ELF-1 (cell line): Measurements from ENCODE around the gene PRXL2C.
"Not testable (repeated sequence)": the region's sequence is repeated elsewhere in the genome, so short reads cannot be mapped to it uniquely, and the experiment has no call there.

Experiments
- DNase-seq: peaks from one replicate; pipeline ENCODE4 v3.0.0-alpha.2; 2016; ENCODE audit warnings: low read depth, low spot score

PRXL2C gene

GRCh38 chr9:96649620-96650324 lies 5.3 kb downstream of the PRXL2C start:
- no peak for DNase-seq

GRCh38 chr9:96646081-96646991 lies 8.8 kb downstream of the PRXL2C start:
- no peak for DNase-seq

- no peak for DNase-seq
Measured at GRCh38 chr9:96644137-96644536, 11.0 kb downstream of the PRXL2C start.

GRCh38 chr9:96641514-96641913 lies 13.6 kb downstream of the PRXL2C start:
- DNase-seq = no peak

GRCh38 chr9:96638606-96639364 lies 16.3 kb downstream of the PRXL2C start:
- DNase-seq = no peak

GRCh38 chr9:96636368-96636767 lies 18.7 kb downstream of the PRXL2C start:
- DNase-seq = no peak

- DNase-seq = peak; percentile 20
Measured at GRCh38 chr9:96633579-96633978, 21.5 kb downstream of the PRXL2C start.

- no peak for DNase-seq
Measured at GRCh38 chr9:96626912-96627311, 28.2 kb downstream of the PRXL2C start.

GRCh38 chr9:96621618-96622017 lies 33.5 kb downstream of the PRXL2C start:
- peak; percentile 25 for DNase-seq

GRCh38 chr9:96620832-96621269 lies 34.3 kb downstream of the PRXL2C start:
- DNase-seq = peak; percentile 85

- no peak for DNase-seq
Measured at GRCh38 chr9:96620181-96620514, 35.0 kb downstream of the PRXL2C start.

GRCh38 chr9:96619491-96620180 lies 35.5 kb downstream of the PRXL2C start, which contains the start of gene CDC14B:
Gene CDC14B, minus strand, starts transcription at chr9:96619843. Its CDS starts 465 bp downstream, at chr9:96619378.
- peak; percentile 93 for DNase-seq

- peak; percentile 6 for DNase-seq
Measured at GRCh38 chr9:96619124-96619465, 36.0 kb downstream of the PRXL2C start.

- peak; percentile 59 for DNase-seq
Measured at GRCh38 chr9:96618209-96619123, 36.7 kb downstream of the PRXL2C start.

GRCh38 chr9:96617439-96618185 lies 37.5 kb downstream of the PRXL2C start:
- peak; percentile 45 for DNase-seq

GRCh38 chr9:96616817-96617438 lies 38.2 kb downstream of the PRXL2C start:
- DNase-seq = no peak

- DNase-seq = no peak
Measured at GRCh38 chr9:96615411-96615810, 39.7 kb downstream of the PRXL2C start.

GRCh38 chr9:96614664-96615063 lies 40.5 kb downstream of the PRXL2C start:
- DNase-seq = not testable (repeated sequence)

- no peak for DNase-seq
Measured at GRCh38 chr9:96612966-96613589, 42.0 kb downstream of the PRXL2C start.
